GM19438 (cell line): ENCODE measurements around the gene ARHGAP12.
"Not testable (repeated sequence)": the region's sequence is repeated elsewhere in the genome, so short reads cannot be mapped to it uniquely, and the experiment has no call there.

Experiments
- ATAC-seq: cut with Tn5 transposase; IDR thresholded peaks from one replicate; pipeline ENCODE4 v1.9.1; 2021; ENCODE audit warnings: low read depth; ENCODE audit not compliant: unreplicated experiment

The ARHGAP12 gene

DNA sequence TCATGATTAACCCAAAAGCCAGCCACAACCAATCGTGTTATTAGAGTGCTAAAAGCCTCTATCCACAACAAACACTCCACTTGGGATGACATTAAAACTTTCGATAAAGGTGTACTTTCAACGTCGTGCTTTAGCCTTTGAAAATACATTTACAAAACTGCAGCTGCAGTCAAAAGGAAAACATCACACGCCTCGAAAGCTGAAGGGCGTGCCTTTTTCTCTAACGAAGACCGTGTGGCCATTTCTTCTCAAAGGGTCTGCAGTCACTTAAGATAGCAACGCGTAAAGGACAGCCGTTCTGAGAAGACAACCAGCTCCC, 1.1 kb downstream of the ARHGAP12 start:
- no peak for ATAC-seq

DNA sequence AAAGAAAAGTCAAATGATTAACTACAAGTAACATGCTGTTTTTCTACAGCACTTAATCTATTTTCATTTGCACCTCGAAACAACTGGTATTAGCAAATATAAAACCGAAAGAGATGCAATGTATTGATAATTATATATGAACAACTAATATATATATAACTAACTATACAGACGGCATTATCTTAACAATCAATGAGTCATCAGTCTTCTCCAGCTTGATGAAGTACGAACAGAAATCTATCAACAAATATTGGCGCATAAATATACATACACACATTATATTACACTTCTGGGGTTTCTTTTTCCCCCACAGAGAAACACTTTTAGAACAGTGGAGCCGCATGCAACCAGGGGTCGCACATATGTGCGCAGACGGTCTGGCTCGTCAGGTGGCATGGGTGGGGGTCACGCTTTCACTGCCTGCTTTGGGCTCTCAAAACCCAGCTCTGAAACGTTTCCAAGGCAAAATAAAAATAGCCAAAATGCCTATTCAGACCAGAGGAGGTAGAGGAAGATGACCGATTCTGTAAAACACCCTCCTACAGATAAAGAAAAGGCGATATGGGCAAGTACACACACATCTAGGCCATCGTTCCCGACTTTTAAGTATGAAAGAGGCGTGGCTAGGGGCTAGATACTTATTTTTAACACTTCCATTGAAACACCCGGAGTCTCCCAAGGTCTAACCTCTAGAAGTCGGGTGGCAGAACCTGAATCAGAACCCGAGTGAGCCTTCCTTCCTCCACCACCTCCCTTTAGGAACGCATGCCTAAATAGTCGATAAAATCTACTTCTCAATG, 1.7 kb downstream of the ARHGAP12 start:
- no peak for ATAC-seq

GRCh38 chr10:31926160-31926559, 2.5 kb downstream of the ARHGAP12 start:
- ATAC-seq: no peak

DNA sequence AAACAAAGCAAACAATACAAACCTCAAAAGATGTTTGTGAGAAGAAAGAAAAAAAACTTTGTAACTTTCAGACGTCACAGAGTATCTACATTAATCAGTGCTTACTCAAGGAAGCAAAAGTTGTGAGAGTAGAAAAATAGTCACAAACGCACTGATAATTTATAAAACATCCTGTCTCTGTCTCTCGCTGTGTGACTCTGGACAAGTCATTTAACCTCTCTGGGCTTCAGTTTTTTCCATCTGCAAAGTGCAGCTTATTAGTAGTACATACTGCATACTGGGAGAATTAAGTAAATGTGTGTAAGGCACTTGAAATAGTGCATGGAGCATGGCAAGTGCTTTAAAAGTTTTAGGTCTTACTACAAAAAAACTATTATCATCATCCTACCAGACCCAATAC, 3.8 kb downstream of the ARHGAP12 start:
- ATAC-seq: no peak

DNA sequence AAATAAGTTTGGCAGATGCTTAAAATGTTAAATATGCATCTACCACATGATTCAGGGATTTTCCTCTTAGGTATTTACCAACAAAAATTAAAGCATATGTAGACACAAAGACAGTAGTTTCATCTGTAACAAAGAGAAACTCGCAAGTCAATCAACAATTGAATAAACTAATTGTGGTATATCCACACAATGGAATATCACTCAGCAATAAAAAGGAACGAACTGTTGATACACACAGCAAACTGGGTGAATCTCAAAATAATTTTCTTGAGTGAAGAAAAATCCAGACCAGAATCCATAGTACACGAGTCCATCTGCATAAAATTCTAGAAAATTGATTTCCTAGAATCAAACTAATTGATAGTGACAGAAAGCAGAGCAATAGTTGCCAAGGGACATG, 5.2 kb downstream of the ARHGAP12 start:
- ATAC-seq: no peak

DNA sequence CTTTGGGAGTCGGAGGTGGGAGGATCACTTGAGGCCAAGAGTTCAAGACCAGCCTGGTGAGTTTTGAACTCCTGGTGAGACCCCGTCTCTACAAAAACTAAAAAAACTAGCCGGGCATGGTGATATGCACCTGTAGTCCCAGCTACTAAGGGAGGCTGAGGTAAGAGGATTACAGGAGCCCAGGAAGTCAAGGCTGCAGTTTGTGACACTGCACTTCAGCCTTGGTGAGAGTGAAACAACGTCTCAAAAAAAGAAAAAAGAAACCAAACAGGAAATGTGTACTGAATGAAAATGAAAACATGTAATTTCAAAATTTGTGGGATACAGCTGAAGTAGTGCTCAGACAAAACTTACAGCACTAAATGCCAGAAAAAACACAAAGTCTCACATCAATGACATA, 7.6 kb downstream of the ARHGAP12 start:
- peak; percentile 81 for ATAC-seq

- ATAC-seq: peak; percentile 61
Observed at GRCh38 chr10:31920538-31920937, 8.1 kb downstream of the ARHGAP12 start.

- ATAC-seq: no peak
Observed at GRCh38 chr10:31918671-31919409, 9.8 kb downstream of the ARHGAP12 start.

DNA sequence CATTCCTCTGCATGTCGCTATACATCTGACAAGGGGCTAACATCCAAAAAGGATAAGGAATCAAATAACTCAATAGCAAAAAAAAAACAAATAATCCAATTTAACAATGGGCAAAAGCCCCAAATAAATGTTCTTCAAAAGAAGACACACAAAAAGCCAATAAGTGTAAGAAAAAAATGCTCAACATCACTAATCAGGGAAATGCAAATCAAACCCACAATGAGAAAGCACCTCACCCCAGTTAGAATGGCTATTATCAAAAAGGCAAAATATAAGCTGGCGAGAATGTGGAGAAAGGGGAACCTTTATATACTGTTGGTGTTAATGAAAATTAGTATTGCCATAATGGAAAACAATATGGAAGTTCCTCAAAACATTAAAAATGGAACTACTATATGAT, 14.3 kb downstream of the ARHGAP12 start:
- ATAC-seq: no peak

DNA sequence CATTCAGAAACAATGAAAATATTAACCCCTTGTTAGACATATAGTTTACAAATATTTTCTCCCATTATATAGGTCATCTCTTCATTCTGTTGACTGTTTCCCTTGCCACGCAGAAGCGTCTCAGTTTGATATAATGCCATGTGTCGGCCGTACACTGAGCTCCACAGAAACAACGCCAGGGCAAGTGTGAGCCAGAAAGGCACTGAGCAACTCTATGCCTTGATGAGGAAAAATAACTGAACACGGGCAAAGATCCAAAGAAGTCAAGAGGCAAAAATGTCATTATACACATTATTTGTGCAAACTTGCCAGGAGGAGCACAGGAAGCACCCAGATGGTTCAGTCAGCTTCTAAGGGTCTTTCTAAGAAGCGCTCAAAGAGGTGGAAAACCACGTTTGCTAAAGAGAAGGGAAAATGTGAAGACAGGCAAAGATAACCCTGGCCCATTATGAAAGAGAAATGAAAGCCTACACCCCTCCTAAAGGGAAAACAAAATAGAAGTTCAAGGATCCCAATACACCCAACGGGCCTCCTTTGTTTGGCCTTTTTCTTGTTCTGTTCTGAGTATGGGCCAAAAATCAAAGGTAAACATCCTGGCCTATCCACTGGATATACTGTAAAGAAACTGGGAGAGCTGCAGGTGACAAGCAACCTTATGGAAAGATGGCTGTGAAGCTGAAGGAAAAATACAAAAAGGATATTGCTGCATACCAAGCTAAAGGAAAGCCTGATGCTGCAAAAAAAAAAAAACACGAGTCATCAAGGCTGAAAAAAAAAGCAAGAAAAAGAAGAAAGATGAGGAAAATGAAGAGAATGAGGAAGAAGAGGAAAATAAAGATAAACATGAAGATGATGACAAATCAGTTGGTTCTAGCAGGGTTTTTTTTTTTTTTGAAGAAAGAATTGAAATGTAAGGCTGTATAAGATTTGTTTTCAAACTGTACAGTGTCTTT, 15.5 kb downstream of the ARHGAP12 start:
- ATAC-seq: no peak

DNA sequence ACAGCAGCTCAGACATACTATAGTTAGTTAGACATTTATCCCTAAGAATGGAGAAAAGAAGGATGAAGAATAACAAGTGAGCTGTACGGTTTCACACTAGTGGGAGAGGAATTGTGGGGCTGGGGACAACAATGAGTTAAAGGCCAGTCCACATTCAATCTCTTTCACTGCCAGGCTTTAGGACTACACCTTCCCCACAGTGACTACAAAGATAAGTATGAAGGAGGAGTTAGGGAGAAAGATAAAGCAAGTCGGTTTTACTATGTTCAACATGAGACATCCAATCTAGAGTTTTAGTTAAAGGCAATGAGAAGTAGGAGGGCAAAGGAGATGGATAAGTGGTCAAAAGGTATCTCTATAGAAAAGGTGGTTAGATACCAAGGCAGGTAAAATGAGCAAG, 16.3 kb downstream of the ARHGAP12 start:
- no peak for ATAC-seq

- ATAC-seq: no peak
Observed at GRCh38 chr10:31910016-31910415, 18.6 kb downstream of the ARHGAP12 start.

DNA sequence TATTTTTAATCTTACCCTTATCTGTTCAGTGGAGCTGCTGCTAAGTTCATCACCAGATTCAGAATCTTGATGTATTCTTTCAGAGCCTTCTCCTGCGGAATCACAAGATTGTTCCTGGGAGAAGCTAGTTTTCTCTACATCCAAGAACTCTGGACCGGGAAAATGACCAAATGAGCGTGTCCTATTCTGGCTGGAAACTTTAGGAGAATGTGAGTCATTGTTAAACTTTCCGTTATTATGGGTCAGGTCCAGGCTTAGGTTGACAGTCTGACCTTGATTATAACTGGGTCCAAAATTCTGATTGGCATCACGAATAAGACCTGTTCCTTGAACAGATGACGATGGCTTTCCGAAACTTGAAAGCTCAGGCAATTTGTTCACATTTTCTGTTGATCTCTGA, 20.5 kb downstream of the ARHGAP12 start:
- no peak for ATAC-seq

DNA sequence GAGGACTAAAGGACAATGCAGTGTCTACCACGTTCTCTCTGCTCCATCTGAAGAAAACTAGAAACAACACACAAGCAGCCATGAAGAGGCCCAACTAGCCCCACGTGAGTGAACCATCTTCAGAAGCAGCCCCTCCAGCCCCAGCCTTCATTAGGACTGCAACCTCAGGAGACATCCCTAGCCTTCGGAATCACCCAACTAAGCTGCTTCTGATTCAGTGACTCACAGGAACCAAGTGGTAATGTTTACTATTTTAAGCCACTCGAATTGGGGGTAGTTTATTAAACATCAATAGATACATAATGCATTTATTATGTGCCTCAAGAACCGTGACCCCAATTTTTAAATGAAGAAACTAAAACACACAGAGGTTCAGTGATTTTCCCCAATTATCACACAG, 22.6 kb downstream of the ARHGAP12 start:
- ATAC-seq: no peak

DNA sequence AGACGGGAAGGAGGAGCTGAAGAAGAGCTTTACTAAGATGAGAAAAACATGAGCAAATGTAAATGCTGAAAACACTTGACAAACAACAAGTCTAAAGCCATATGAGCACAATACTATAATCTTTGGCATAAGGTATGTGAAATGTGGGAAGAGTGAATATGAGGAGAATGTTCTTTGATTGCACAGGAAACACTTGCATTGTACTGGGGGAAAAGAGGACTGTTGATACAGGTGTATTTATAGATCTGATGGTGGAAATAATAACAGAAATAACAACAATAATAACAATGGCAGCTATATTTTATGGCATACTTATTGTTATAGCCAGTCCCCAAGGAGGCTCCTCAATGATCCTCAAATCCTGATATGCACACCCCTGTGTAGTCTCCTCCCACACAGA, 23.0 kb downstream of the ARHGAP12 start:
- no peak for ATAC-seq

- no peak for ATAC-seq
Observed at GRCh38 chr10:31902625-31903024, 26.0 kb downstream of the ARHGAP12 start.

- ATAC-seq: no peak
Observed at GRCh38 chr10:31897506-31897905, 31.1 kb downstream of the ARHGAP12 start.

GRCh38 chr10:31896968-31897384, 31.7 kb downstream of the ARHGAP12 start:
- ATAC-seq: no peak

DNA sequence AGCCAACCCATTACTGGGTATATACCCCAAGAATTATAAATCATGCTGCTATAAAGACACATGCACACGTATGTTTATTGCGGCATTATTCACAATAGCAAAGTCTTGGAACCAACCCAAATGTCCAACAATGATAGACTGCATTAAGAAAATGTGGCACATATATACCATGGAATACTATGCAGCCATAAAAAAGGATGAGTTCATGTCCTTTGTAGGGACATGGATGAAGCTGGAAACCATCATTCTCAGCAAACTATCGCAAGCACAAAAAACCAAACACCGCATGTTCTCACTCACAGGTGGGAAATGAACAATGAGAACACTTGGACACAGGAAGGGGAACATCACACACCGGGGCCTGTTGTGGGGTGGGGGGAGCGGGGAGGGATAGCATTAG, 32.9 kb downstream of the ARHGAP12 start:
- not testable (repeated sequence) for ATAC-seq

DNA sequence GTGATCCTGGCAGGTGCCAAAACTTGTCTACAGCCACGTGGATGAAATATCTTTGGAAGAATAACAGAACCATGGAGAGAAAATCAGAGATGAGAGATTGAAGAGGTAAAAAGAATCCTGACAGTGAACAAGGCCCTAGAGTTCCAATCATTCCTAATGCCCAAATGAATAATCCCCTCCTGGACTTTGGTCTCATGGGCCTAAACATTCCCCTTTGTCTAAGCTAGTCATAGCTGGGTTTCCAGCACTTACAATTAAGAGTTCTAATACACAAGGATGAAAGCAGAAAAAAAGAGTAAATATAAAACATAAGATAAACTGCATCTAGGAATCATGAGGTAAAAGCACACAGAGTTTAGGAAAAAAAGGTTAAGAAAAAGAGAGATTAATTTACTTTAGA, 40.2 kb downstream of the ARHGAP12 start:
- ATAC-seq: no peak

GRCh38 chr10:31887850-31888249, 40.8 kb downstream of the ARHGAP12 start:
- no peak for ATAC-seq
